Placental epithelial cell (primary cell): ENCODE results near the gene XRRA1. TPM values are rescaled to one million over a fixed set of nuclear protein-coding genes. Genes with fewer than 3 reads are reported as not detected.

Source experiments
- small RNA-seq: library from RNA; depleted of rRNA; stranded (forward); fragments of <200 nt; gene quantifications from one replicate; pipeline ENCODE3, GENCODE V24; 2012
- total RNA-seq: library from RNA; depleted of rRNA; stranded (reverse); fragments of >200 nt; gene quantifications from 2 replicates; pipeline ENCODE4 v1.2.3, GENCODE V29; 2012

XRRA1 gene, protein sequence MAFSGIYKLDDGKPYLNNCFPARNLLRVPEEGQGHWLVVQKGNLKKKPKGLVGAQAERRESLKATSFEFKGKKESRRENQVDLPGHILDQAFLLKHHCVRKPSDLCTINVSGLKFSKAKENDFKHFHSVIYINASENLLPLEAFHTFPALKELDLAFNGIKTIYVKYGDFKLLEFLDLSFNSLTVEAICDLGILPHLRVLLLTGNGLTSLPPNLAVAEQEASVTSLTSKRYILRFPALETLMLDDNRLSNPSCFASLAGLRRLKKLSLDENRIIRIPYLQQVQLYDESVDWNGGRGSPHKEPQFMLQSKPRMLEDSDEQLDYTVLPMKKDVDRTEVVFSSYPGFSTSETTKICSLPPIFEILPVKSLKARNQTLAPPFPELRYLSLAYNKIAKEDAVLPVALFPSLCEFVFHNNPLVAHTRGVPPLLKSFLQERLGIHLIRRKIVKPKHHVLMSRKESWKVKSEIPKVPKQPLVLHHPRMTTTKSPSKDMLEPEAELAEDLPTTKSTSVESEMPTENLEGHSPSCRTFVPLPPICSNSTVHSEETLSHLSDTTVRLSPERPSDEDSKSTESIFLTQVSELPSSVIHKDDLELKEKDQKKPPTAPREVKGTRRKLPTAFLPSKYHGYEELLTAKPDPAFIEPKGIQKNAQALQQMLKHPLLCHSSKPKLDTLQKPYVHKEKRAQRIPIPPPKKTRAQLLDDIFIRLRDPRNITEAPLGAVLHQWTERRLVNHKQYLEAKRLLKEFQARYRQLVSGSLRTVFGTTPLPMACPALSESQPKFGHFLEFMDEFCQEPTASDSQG
- 13.0 and 23.2 TPM in 2 replicates for total RNA-seq

GRCh38 chr11:74948898-74949752 is at the start of gene XRRA1, which contains the start of gene SPCS2:
Gene XRRA1, minus strand, starts transcription at chr11:74949091. Its CDS starts 8,213 bp downstream, at chr11:74940878.
Gene SPCS2, plus strand, starts transcription at chr11:74949266. Its CDS starts 20 bp downstream, at chr11:74949286.

DNA sequence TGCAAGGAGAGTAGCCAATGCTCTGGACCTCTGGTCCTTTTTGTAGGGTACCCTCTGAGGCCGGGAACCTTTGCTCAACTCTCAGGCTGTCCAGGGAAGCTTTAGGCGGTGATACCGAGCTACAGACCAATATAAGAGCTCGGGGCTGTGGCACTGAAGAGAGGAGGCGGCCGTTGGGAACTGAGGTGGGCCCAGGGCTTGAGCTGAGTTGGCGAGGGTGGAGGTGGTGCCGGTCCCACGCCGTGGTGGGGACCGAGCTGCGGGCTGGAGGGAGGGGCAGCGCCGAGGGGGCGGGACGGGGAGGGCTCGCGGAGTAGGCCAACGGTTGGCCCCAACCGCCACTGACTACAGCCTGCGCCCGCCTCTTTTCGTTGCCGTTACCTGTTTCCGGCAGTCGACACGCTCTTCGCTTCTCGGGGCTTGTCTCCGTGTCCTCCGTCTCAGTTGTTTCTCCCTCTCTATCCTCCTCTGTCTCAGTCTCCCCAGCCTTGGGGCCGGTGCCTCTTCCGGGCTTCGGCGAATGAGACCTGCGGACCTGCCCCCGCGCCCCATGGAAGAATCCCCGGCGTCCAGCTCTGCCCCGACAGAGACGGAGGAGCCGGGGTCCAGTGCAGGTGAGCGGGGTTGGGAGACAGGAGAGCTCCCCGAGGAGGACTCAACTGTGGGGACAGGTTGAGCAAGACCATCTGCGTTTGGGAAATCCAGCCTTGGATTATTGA is 39.8 kb upstream of the XRRA1 start, which contains the start of gene NEU3:
NEU3 (plus strand) TSS at position 393 of the 719 bp plus-strand sequence; CDS start at position 521, 128 bp downstream.

Small RNA genes lying within 50 kb of the gene (small RNA-seq; reads per million reads assigned to genes)
- gene RN7SL239P (not detected), gene RNU6-216P (not detected)

Other genes starting within 250 kb of the XRRA1 start
- gene CHRDL2, start 217.7 kb downstream of the XRRA1 start, total RNA-seq: not detected in 2 replicates
- 18.8 and 25.7 TPM in 2 replicates for gene RNF169, start 200.2 kb downstream of the XRRA1 start, total RNA-seq
- gene SPCS2, start 175 bp upstream of the XRRA1 start, total RNA-seq: 9.4 and 17.0 TPM in 2 replicates
- gene NEU3, start 39.8 kb upstream of the XRRA1 start, total RNA-seq: 6.3 and 8.0 TPM in 2 replicates
- not detected in 2 replicates for gene OR2AT4, start 147.8 kb upstream of the XRRA1 start, total RNA-seq
- under 0.01 TPM in 1 of 2 replicates, not detected in the other for gene SLCO2B1, start 202.0 kb upstream of the XRRA1 start, total RNA-seq